Measurements from ENCODE around the gene NKIRAS2. TPM values are rescaled to one million over a fixed set of nuclear protein-coding genes. Genes with fewer than 3 reads are reported as not detected.

The NKIRAS2 gene
- total RNA-seq, 1 experiment from 2014 or later, result 22.4 TPM

- H3K4me1 ChIP-seq (ENCODE audit: control insufficient read depth, insufficient read depth, low read length), result no peaks in the 10 kb centered on the region
- POLR2A ChIA-PET, result no interaction called here
- in situ Hi-C loops (cut with HindIII; ENCODE audit: low pct_unique_long_range_greater_than_20kb, low sequenced_read_pairs), result no loop called here
- intact Hi-C loops (cut with micrococcal nuclease; ENCODE audit: unreplicated experiment), result no loop called here
- H3K36me3 ChIP-seq (ENCODE audit: control insufficient read depth, insufficient read depth, low read length), result no peaks in the 10 kb centered on the region
- ATAC-seq, result no peak
- CTCF ChIA-PET, result no interaction called here
- no peak for TF ChIP-seq TCF7L2 (IDR thresholded peaks at IDR 0.05; ENCODE audit: low read depth, low read length)
- TF ChIP-seq SIN3A (IDR thresholded peaks at IDR 0.05; ENCODE audit: borderline replicate concordance, insufficient read depth, low read depth, low read length), result no peak
- no peak for TF ChIP-seq POLR2AphosphoS5 (IDR thresholded peaks at IDR 0.05; ENCODE audit: low read depth, low read length)
- TF ChIP-seq REST (IDR thresholded peaks at IDR 0.05; ENCODE audit: insufficient read depth in 1 of 2, low read depth in 2 of 2, low read length in 1 of 2), result no peak
- TF ChIP-seq CTCF (IDR thresholded peaks at IDR 0.05), result no peak
- H3K27me3 ChIP-seq (ENCODE audit: control insufficient read depth, insufficient read depth, low read length), result no peaks in the 10 kb centered on the region
- no TSS peak for BruUV-seq (replicated peaks)
- H3K9me3 ChIP-seq (ENCODE audit: control insufficient read depth, insufficient read depth, low read depth, low read length), result no peaks in the 10 kb centered on the region
- H3K27ac ChIP-seq (ENCODE audit: low read length), result no peak overlapping the region
- no peak for DNase-seq (ENCODE audit: low read depth, low spot score)
- H3K4me3 ChIP-seq (ENCODE audit: low read depth in 2 of 2, low read length in 2 of 2), result no peak overlapping the region
Measured at GRCh38 chr17:42056635-42057034, 36.7 kb downstream of the NKIRAS2 start.

GRCh38 chr17:42058063-42058462 lies 38.2 kb downstream of the NKIRAS2 start:
- DNase-seq (ENCODE audit: low read depth, low spot score) (no peak), ATAC-seq (no peak)
- no TSS peak for BruUV-seq (replicated peaks)
- ChIA-PET POLR2A (no interaction called here), CTCF (no interaction called here)
- intact Hi-C loops (cut with micrococcal nuclease; ENCODE audit: unreplicated experiment) (no loop called here), in situ Hi-C loops (cut with HindIII; ENCODE audit: low pct_unique_long_range_greater_than_20kb, low sequenced_read_pairs) (no loop called here)
- no peaks in the 10 kb centered on the region for H3K27me3 ChIP-seq (ENCODE audit: control insufficient read depth, insufficient read depth, low read length)
- H3K4me3 ChIP-seq (ENCODE audit: low read depth in 2 of 2, low read length in 2 of 2), result no peak overlapping the region
- no peaks in the 10 kb centered on the region for H3K36me3 ChIP-seq (ENCODE audit: control insufficient read depth, insufficient read depth, low read length)
- no peak for TF ChIP-seq TCF7L2 (IDR thresholded peaks at IDR 0.05; ENCODE audit: low read depth, low read length)
- TF ChIP-seq POLR2AphosphoS5 (IDR thresholded peaks at IDR 0.05; ENCODE audit: low read depth, low read length), result no peak
- no peak for TF ChIP-seq SIN3A (IDR thresholded peaks at IDR 0.05; ENCODE audit: borderline replicate concordance, insufficient read depth, low read depth, low read length)
- no peak for TF ChIP-seq REST (IDR thresholded peaks at IDR 0.05; ENCODE audit: insufficient read depth in 1 of 2, low read depth in 2 of 2, low read length in 1 of 2)
- TF ChIP-seq CTCF (IDR thresholded peaks at IDR 0.05), result no peak
- peaks cover 6% of the 10 kb centered on the region; the same call in 1 of the 2 replicates for H3K4me1 ChIP-seq (ENCODE audit: control insufficient read depth, insufficient read depth, low read length)
- H3K27ac ChIP-seq (ENCODE audit: low read length), result no peak overlapping the region
- no peaks in the 10 kb centered on the region for H3K9me3 ChIP-seq (ENCODE audit: control insufficient read depth, insufficient read depth, low read depth, low read length)
